ENCODE measurements around the gene NBR1.
"Not testable (repeated sequence)": the region's sequence is repeated elsewhere in the genome, so short reads cannot be mapped to it uniquely, and the experiment has no call there.

DNA sequence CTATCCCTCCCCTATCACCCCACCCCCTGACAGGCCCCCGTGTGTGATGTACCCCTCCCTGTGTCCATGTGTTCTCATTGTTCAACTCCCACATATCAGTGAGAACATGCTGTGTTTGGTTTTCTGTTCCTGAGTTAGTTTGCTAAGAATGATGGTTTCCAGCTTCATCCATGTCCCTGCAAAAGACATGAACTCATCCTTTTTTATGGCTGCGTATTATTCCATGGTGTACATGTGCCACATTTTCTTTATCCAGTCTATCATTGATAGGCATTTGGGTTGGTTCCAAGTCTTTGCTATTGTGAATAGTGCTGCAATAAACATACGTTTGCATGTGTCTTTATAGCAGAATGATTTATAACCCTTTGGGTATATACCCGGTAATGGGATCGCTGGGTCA, 15.6 kb downstream of the NBR1 start:
- not testable (repeated sequence) for TF ChIP-seq POLR2A, CTCF (IDR thresholded peaks at IDR 0.05)
